Sigmoid colon (tissue), 3 donors: Measurements from ENCODE around the gene MGAT1.

Source experiments
- CTCF ChIP-seq, 4 experiments: fragments of 450-650 bp in 3 of 4; fragments of 200-600 bp in 1 of 4; IDR thresholded peaks; one replicate each; pipeline ENCODE4 v1.5.1; 2016 to 2019; ENCODE audit warnings: antibody characterized with exemption in 4 of 4, mild to moderate bottlenecking in 3 of 4, moderate library complexity in 2 of 4
- POLR2A ChIP-seq, 2 donors: fragments of 450-650 bp; IDR thresholded peaks; one replicate each; pipeline ENCODE4 v1.6.1; 2016; ENCODE audit warnings: antibody characterized with exemption in 2 of 2, mild to moderate bottlenecking in 2 of 2, moderate library complexity in 2 of 2

GRCh38 chr5:180799902-180800801, 2.5 kb downstream of the MGAT1 start:
- TF ChIP-seq POLR2A (IDR thresholded peaks at IDR 0.05) (no peak), CTCF (IDR thresholded peaks at IDR 0.05) (no peak)
